GM20431 (cell line): ENCODE measurements around the gene RGS18.
"Not testable (repeated sequence)": the region's sequence is repeated elsewhere in the genome, so short reads cannot be mapped to it uniquely, and the experiment has no call there.

Experiments
- in situ Hi-C: fragments of 300-500 bp; cut with MseI, MboI; formaldehyde crosslinking; loops from one replicate; pipeline ENCODE4 v1.15.0; 2020; ENCODE audit warnings: low sequenced_read_pairs; ENCODE audit not compliant: unreplicated experiment

RGS18 gene, protein sequence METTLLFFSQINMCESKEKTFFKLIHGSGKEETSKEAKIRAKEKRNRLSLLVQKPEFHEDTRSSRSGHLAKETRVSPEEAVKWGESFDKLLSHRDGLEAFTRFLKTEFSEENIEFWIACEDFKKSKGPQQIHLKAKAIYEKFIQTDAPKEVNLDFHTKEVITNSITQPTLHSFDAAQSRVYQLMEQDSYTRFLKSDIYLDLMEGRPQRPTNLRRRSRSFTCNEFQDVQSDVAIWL

DNA sequence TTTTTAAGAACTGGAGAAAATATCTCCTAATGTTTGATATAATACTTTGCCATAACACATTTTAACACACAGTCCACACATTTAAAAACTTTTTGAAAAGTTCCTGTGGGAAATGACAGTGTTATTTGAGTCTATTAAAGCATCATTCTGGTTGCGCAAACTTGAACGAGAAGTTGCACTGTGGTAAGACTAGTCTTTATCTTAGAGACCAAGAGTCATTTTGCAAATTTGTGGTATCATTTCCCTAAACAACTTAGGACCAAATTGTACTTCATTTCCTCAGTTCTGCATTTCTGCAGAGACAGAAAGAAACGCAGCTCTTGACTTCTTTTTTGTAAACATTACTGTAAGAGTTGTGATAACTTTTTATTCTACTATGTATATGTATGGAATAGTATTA, at the start of gene RGS18:
Gene RGS18 (plus strand): TSS at position 282 of the 400 bp plus-strand sequence. CDS start 176 bp downstream, outside the sequence.
- in situ Hi-C loops = no loop called here

DNA sequence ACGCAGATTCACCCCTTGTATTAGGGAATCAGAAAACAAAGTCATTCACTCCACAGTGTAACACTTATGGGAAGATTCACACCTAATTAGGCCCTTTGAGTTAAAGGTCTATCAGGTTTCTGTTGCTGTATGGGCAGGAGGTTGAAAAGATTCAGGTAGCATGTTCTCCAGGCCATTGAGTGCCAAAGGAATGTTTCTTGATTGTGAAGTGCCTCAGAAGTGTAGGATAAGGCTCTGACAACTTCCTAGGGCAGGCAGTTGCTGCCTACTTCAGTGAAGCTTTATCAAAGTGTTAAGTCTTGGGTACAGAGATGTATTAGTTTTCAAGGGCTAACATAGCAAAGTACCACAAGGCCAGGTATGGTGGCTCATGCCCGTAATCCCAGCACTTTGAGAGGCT, 48.7 kb upstream of the RGS18 start:
- in situ Hi-C loops = no loop called here

DNA sequence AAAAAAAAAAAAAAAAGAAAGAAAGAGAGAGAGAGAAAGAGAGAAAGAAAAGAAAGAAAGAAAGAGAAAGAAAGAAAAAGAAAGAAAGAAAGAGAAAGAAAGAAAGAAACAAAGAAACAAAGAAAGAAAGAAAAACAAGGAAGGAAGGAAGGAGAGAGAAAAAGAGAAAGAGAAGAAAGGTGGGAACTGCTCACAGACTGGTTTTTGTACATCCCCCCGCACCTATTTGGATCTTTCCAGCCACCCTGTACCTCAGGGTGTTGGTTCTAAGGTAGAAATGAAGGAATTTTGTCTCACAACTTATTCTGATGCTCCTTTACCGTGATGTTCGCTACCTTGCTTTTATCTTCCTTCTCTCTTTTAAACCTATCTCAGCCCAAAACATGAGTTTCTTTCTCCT, 43.3 kb upstream of the RGS18 start:
- in situ Hi-C loops = no loop called here

DNA sequence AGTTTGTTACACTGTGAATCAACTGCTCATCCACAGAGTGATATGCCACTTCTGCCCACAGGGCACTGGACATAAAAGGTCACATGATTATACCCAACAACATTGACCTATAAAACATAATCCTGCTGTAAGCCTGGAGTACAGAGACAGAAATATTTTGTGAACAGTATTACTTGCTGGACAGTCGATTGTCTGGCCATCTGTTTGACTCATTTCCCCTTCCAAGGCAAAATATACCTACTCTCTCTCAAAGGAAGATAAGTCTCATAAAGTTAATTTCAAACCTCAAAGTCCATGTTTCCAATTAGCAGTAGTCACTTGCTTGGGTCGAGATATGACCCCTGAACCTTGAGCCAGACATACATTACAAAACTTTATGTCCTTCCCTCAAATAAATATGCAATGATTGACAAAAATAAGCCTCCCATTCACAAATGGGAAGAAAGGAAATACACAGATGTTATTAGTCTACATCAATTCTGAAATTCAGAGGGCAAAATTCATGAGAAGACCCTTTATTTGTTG, 39.3 kb upstream of the RGS18 start:
- in situ Hi-C loops = no loop called here

- in situ Hi-C loops = no loop called here
Observed at GRCh38 chr1:192119701-192120100, 38.6 kb upstream of the RGS18 start.

GRCh38 chr1:192122668-192123067, 35.6 kb upstream of the RGS18 start:
- in situ Hi-C loops = no loop called here

DNA sequence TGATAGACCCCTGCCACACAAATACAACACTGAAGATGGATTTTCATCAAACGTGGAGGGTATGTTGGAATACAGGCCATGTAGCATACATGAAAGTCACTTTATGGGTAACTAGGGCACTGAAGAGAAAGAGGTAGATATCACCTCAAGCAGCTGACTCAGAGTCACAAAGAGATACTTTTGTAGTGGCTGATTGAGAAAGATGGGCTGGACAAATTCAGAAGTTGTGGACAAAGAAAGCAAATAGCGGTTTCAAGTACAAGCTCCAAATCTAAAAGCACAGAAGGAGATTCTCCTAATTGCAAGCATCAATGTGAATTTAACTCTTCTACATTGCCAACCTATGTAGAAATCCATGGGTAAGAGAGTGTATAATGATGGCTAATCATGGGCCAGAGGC, 35.0 kb upstream of the RGS18 start:
- in situ Hi-C loops = no loop called here

DNA sequence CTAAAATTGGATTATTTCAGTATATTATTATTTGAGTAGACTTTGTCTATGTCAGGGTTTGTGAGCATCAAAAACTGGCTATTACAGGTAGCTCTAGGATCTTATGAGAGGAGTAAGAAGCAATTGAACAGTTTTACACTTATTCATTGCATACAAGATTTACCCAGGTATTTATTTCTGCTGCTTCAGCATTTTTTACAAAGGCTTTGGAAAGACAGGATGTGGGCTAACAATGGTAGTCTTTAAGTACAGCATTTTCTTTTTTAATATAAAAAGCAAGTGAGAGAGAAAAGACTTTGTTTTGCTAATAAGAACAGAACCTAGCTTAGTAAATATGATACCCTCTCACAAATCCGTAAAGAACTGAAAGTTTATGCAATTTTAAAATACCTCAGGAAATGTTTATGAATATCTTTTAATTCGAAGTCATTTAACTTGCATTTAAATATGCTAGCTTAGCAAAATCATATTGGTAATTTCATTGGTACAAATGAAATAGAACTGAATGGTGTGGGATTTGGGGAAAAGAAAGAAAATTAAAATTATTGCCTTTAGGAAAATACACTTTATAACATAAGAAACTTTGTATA, 32.1 kb upstream of the RGS18 start:
- in situ Hi-C loops = no loop called here

- in situ Hi-C loops = no loop called here
Observed at GRCh38 chr1:192130175-192130574, 28.1 kb upstream of the RGS18 start.

DNA sequence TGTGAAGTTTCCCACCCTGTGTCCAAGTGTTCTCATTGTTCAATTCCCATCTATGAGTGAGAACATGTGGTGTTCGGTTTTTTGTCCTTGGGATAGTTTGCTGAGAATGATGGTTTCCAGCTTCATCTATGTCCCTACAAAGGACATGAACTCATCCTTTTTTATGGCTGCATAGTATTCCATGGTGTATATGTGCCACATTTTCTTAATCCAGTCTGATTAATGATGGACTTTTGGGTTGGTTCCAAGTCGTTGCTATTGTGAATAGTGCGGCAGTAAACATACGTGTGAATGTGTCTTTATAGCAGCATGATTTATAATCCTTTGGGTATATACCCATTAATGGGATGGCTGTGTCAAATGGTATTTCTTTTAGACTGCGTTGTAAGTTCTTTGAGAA, 27.4 kb upstream of the RGS18 start:
- in situ Hi-C loops = not testable (repeated sequence)

DNA sequence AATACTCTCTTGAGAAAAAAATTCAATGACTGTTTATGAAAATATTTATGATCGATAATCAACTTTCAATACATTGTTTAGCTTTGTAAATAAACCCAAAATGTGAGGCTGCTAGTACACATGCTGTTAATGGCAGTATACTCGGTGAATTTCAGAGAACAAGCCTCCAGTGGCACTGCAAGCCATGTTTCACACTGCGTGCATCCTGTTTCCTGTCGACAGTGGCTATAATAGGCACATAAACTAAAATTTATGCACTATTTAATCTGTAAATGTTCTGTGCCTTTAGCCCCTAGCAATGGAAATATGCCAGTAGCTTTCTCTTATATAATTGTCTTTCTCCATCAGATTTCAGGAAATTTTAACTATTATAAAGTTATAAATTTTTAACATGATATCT, 26.3 kb upstream of the RGS18 start:
- in situ Hi-C loops = no loop called here

DNA sequence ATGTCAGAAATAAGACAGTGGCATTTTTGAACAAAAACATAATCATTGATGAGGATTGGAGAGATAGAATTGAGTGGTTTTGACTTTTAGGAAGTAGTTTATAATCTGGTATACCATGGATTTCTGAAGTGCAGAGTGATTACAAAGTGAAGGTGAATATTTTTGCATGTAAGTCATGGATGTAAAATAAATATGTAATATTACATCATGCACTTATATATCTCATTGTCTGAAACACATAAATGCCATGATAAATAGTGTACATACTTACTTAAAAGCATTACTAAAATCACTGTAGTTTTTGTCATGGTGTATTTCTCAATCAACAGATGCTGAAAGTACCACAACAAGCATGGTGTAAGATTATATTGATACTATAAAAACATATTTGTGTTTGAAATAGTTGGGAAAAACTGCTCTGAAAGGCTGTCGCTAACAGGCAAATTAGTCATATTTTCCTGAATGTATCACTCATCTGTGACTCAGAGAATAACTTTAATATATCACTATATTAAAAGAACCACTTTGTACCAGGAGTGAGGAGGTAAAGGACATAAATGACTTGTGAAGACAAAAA, 24.8 kb upstream of the RGS18 start:
- in situ Hi-C loops = no loop called here

DNA sequence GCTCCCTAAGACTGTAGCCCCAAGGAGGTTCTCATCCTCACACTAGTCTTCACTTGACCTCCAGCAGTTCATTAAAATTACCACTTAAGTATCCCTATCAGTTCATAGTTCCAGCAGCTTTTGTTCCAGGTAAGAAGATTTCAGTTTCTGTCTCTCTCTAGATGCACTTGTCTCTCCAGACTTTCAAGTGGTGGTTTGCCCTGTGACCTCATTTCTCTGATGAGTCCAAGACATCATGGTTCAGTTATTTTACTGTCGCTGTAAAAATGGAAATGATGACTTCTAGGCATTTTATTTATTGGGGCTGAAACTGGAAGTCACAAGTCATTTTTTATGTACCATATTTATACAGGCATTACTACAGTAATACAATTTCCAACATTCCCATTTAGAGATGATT, 17.9 kb upstream of the RGS18 start:
- in situ Hi-C loops = no loop called here

DNA sequence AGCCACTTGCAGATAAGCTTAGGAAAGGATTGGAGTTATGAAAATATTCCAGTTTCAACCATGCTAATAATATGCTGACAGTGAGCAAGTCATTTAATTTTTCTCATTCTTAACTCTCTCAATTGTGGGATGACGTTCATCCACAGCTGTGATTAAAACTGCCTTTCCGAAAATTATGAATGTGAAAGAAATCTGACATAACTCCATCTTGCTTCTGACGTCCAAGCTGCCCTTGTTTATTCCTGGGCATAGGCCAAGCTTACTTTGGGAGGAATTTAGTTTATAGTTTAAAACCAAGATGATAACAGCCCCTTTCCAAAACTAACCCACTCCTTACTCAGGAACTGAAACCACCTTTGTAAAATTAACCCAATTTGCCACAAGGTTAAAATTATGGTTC, 11.0 kb upstream of the RGS18 start:
- in situ Hi-C loops = no loop called here

DNA sequence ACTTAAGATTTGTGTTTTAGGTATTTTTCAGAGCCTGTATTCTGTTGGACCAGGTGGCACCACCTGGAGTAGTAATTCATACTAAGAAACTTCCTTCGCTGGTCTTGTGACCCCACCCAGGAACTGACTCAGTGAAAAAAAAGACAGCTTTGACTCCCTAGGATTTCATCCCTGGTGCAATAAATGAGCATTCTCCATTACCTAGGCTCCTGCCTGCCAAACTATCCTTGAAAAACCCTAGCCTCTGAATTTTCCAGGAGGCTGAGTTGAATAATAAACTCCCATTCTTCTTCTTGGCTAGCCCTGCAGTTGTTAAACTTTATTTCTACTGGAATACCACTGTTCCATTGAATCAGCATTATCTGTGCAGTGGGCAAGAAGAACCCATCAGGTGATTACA, 10.6 kb upstream of the RGS18 start:
- in situ Hi-C loops = no loop called here

GRCh38 chr1:192151176-192151575, 7.1 kb upstream of the RGS18 start:
- in situ Hi-C loops = no loop called here

GRCh38 chr1:192153276-192153675, 5.0 kb upstream of the RGS18 start:
- in situ Hi-C loops = no loop called here

GRCh38 chr1:192157067-192157466, 1.2 kb upstream of the RGS18 start:
- in situ Hi-C loops = no loop called here

DNA sequence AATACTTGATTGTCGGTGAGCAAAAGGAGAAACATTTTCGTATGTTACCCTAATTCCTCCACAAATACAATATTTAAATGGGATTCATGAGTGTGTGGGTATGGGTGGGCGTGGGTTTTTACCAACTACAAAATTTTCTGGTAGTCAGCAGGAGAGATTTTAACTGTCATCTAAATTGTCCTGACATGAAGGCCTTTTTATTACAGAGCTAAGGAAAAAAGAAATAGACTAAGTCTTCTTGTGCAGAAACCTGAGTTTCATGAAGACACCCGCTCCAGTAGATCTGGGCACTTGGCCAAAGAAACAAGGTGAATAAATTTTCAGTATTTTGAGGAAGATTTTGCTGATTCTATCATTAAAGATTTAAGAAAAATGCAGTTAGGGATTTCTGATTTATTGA, 752 bp downstream of the RGS18 start:
- in situ Hi-C loops = no loop called here

DNA sequence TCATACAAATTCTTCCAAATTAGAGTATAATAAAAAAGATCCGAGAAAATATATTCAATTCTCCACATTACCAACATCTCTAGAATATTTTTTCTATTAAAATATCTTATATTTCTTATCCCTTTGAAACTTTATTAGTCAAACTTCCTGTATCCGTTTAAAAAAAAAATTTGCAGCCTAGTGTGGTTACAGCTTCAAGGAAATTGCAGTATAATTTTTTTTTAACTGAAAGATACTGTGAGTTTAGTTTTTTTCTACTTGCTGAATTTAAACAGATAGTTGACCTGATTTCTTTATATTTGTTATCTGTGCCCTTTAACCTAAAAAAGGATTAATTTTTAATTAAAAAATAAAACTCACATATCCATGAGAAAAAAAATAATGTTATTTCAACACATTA, 1.5 kb downstream of the RGS18 start:
- in situ Hi-C loops = no loop called here

DNA sequence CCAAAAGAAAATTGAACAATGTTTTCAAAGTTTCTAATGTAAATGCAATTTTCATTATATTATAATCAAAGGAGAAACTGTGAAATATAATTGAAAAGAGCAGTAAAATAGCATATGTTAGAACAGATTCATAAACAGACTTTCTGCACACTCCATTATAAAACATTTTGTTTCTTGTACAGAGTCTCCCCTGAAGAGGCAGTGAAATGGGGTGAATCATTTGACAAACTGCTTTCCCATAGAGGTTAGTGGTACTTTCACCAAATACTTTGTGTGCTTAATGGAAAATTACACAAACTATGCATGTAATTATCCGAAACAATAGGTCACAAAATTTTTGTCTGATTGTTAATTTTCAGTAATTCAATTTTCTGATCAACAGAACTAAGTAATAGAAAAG, 1.9 kb downstream of the RGS18 start:
- in situ Hi-C loops = no loop called here

DNA sequence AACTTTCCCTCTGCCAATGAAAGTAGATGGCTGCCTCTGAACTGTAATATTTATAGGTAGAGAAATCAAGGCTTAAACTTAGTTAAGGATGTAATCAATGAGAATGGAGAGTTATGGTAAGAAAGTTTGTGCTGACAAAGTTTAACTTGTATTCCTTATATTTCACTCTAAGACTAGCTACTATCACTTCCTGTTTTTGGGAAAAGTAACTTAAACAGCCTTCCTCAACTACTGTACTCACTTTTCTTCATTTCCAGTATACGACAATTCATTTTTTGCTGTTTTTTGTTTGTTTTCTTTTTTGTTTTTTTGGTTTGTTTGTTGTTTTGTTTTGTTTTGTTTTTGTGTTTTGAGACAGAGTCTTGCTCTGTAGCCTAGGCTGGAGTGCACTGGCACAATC, 3.7 kb downstream of the RGS18 start:
- in situ Hi-C loops = no loop called here
